Measurements from ENCODE around the gene NAT10. TPM values are rescaled to one million over a fixed set of nuclear protein-coding genes. Genes with fewer than 3 reads are reported as not detected.
A peak's percentile ranks its signal among the peaks of the same experiment; 100 is the strongest.

NAT10 gene
- total RNA-seq, 2 experiments from 2014 or later = 142 to 147 TPM

- ChIA-PET POLR2A (no interaction called here), CTCF (interaction anchor here (0.6 to 1.1 kb wide), 3 partner anchors 14 to 279 kb away, joined by 3 to 4 read pairs (median 3); no protein-coding TSS in a partner anchor)
- H3K9me3 Mint-ChIP-seq (ENCODE audit: low read depth) = no peaks in the 10 kb centered on the region
- ATAC-seq (no peak), DNase-seq (no peak)
- H3K36me3 Mint-ChIP-seq (ENCODE audit: low read depth) = peaks cover 74% of the 10 kb centered on the region
- no peak overlapping the region for H3K27ac Mint-ChIP-seq
- intact Hi-C loops (cut with DNase I, micrococcal nuclease) = no loop called here
- H3K27me3 Mint-ChIP-seq = no peaks in the 10 kb centered on the region
- peaks cover 27% of the 10 kb centered on the region for H3K4me1 Mint-ChIP-seq
- H3K4me3 Mint-ChIP-seq = no peak overlapping the region
Measured at GRCh38 chr11:34111722-34112270, 6.4 kb downstream of the NAT10 start.

- ATAC-seq = no peak
- intact Hi-C loops (cut with DNase I, micrococcal nuclease) = no loop called here
- POLR2A ChIA-PET = no interaction called here
- CTCF ChIA-PET = interaction anchor here (0.6 to 1.5 kb wide), 2 partner anchors 14 to 43 kb away, joined by 3 read pairs; no protein-coding TSS in a partner anchor
- no peak overlapping the region for H3K27ac Mint-ChIP-seq
- no peaks in the 10 kb centered on the region for H3K9me3 Mint-ChIP-seq (ENCODE audit: low read depth)
- H3K27me3 Mint-ChIP-seq = no peaks in the 10 kb centered on the region
- H3K36me3 Mint-ChIP-seq (ENCODE audit: low read depth) = peaks cover 72% of the 10 kb centered on the region
- H3K4me3 Mint-ChIP-seq = no peak overlapping the region
- DNase-seq = no peak
- H3K4me1 Mint-ChIP-seq = peaks cover 10% of the 10 kb centered on the region
Measured at GRCh38 chr11:34114014-34114413, 8.6 kb downstream of the NAT10 start.

GRCh38 chr11:34114471-34114870 is 9.0 kb downstream of the NAT10 start:
- Mint-ChIP-seq H3K4me3 (no peak overlapping the region), H3K9me3 (ENCODE audit: low read depth) (no peaks in the 10 kb centered on the region), H3K4me1 (peaks cover 5% of the 10 kb centered on the region), H3K27ac (peak overlapping the region; percentile 26), H3K27me3 (no peaks in the 10 kb centered on the region), H3K36me3 (ENCODE audit: low read depth) (peaks cover 72% of the 10 kb centered on the region)
- ATAC-seq (no peak), DNase-seq (no peak)
- intact Hi-C loops (cut with DNase I, micrococcal nuclease) = no loop called here
- CTCF ChIA-PET = interaction anchor here (0.6 to 1.5 kb wide), 2 partner anchors 14 to 119 kb away, joined by 3 to 6 read pairs; no protein-coding TSS in a partner anchor
- POLR2A ChIA-PET = no interaction called here

- H3K9me3 Mint-ChIP-seq (ENCODE audit: low read depth) = no peaks in the 10 kb centered on the region
- ChIA-PET CTCF (no interaction called here), POLR2A (no interaction called here)
- ATAC-seq (no peak), DNase-seq (no peak)
- peaks cover 73% of the 10 kb centered on the region for H3K36me3 Mint-ChIP-seq (ENCODE audit: low read depth)
- H3K4me3 Mint-ChIP-seq = no peak overlapping the region
- intact Hi-C loops (cut with DNase I, micrococcal nuclease) = no loop called here
- no peak overlapping the region for H3K27ac Mint-ChIP-seq
- no peaks in the 10 kb centered on the region for H3K27me3 Mint-ChIP-seq
- no peaks in the 10 kb centered on the region for H3K4me1 Mint-ChIP-seq
Measured at GRCh38 chr11:34120651-34121050, 15.2 kb downstream of the NAT10 start.

- POLR2A ChIA-PET = no interaction called here
- Mint-ChIP-seq H3K36me3 (ENCODE audit: low read depth) (peaks cover 67% of the 10 kb centered on the region), H3K4me1 (no peaks in the 10 kb centered on the region), H3K9me3 (ENCODE audit: low read depth) (no peaks in the 10 kb centered on the region), H3K27me3 (no peaks in the 10 kb centered on the region), H3K27ac (no peak overlapping the region), H3K4me3 (no peak overlapping the region)
- ATAC-seq = no peak
- DNase-seq = no peak
- intact Hi-C loops (cut with DNase I, micrococcal nuclease) = no loop called here
- CTCF ChIA-PET = no interaction called here
Measured at GRCh38 chr11:34124885-34125668, 19.6 kb downstream of the NAT10 start.

GRCh38 chr11:34126959-34127848 is 21.8 kb downstream of the NAT10 start:
- H3K9me3 Mint-ChIP-seq (ENCODE audit: low read depth) = no peaks in the 10 kb centered on the region
- H3K36me3 Mint-ChIP-seq (ENCODE audit: low read depth) = peaks cover 64% of the 10 kb centered on the region
- POLR2A ChIA-PET = no interaction called here

GRCh38 chr11:34128824-34129223 is 23.4 kb downstream of the NAT10 start:
- POLR2A ChIA-PET = no interaction called here
- H3K9me3 Mint-ChIP-seq (ENCODE audit: low read depth) = no peaks in the 10 kb centered on the region
- CTCF ChIA-PET = no interaction called here
- H3K4me3 Mint-ChIP-seq = no peak overlapping the region
- no peak for DNase-seq
- H3K27ac Mint-ChIP-seq = no peak overlapping the region
- peaks cover 66% of the 10 kb centered on the region for H3K36me3 Mint-ChIP-seq (ENCODE audit: low read depth)
- intact Hi-C loops (cut with DNase I, micrococcal nuclease) = no loop called here
- ATAC-seq = no peak
- no peaks in the 10 kb centered on the region for H3K27me3 Mint-ChIP-seq
- H3K4me1 Mint-ChIP-seq = no peaks in the 10 kb centered on the region

More at GRCh38 chr11:34126959-34127848, 21.8 kb downstream of the NAT10 start:
- Mint-ChIP-seq H3K4me1 (no peaks in the 10 kb centered on the region), H3K4me3 (no peak overlapping the region), H3K27ac (no peak overlapping the region), H3K27me3 (no peaks in the 10 kb centered on the region)
- no peak for ATAC-seq
- intact Hi-C loops (cut with DNase I, micrococcal nuclease) = no loop called here
- no peak for DNase-seq
- CTCF ChIA-PET = interaction anchor here (0.6 to 1.3 kb wide), 4 partner anchors 14 to 193 kb away, joined by 3 to 7 read pairs (median 4); no protein-coding TSS in a partner anchor

- ATAC-seq (no peak), DNase-seq (no peak)
- Mint-ChIP-seq H3K4me1 (peaks cover 17% of the 10 kb centered on the region), H3K36me3 (ENCODE audit: low read depth) (peaks cover 68% of the 10 kb centered on the region), H3K4me3 (no peak overlapping the region), H3K27ac (no peak overlapping the region), H3K27me3 (no peaks in the 10 kb centered on the region), H3K9me3 (ENCODE audit: low read depth) (no peaks in the 10 kb centered on the region)
- CTCF ChIA-PET = interaction anchor here (0.6 to 1.4 kb wide), 5 partner anchors 10 to 336 kb away, joined by 3 to 5 read pairs (median 4); no protein-coding TSS in a partner anchor
- intact Hi-C loops (cut with DNase I, micrococcal nuclease) = no loop called here
- POLR2A ChIA-PET = no interaction called here
Measured at GRCh38 chr11:34132261-34132965, 27.0 kb downstream of the NAT10 start.

GRCh38 chr11:34134765-34135164 is 29.3 kb downstream of the NAT10 start:
- no peak overlapping the region for H3K27ac Mint-ChIP-seq
- intact Hi-C loops (cut with DNase I, micrococcal nuclease) = no loop called here
- DNase-seq (no peak), ATAC-seq (peak; percentile 47)
- peaks cover 76% of the 10 kb centered on the region for H3K36me3 Mint-ChIP-seq (ENCODE audit: low read depth)
- peaks cover 17% of the 10 kb centered on the region for H3K4me1 Mint-ChIP-seq
- H3K4me3 Mint-ChIP-seq = no peak overlapping the region
- CTCF ChIA-PET = interaction anchor here (1.2 kb wide), 1 partner anchor 379 kb away, joined by 4 read pairs; the partner anchor contains the start of gene ELF5
- H3K9me3 Mint-ChIP-seq (ENCODE audit: low read depth) = no peaks in the 10 kb centered on the region
- POLR2A ChIA-PET = interaction anchor here (0.6 kb wide), 1 partner anchor 212 kb away, joined by 3 read pairs; no protein-coding TSS in a partner anchor
- H3K27me3 Mint-ChIP-seq = no peaks in the 10 kb centered on the region

- Mint-ChIP-seq H3K36me3 (ENCODE audit: low read depth) (peaks cover 77% of the 10 kb centered on the region), H3K9me3 (ENCODE audit: low read depth) (no peaks in the 10 kb centered on the region), H3K27me3 (no peaks in the 10 kb centered on the region), H3K4me1 (peaks cover 17% of the 10 kb centered on the region), H3K27ac (peak overlapping the region; percentile 67), H3K4me3 (no peak overlapping the region)
- peak; percentile 85 for ATAC-seq
- DNase-seq = no peak
- ChIA-PET CTCF (interaction anchor here (0.7 to 1.5 kb wide), 5 partner anchors 8 to 378 kb away, joined by 3 to 4 read pairs (median 3); partner anchors contain the start of gene ELF5), POLR2A (interaction anchor here (0.6 kb wide), 1 partner anchor 242 kb away, joined by 4 read pairs; no protein-coding TSS in a partner anchor)
- intact Hi-C loops (cut with DNase I, micrococcal nuclease) = no loop called here
Measured at GRCh38 chr11:34135439-34135838, 30.0 kb downstream of the NAT10 start.

GRCh38 chr11:34136420-34136819 is 31.0 kb downstream of the NAT10 start:
- H3K27me3 Mint-ChIP-seq = no peaks in the 10 kb centered on the region

More at GRCh38 chr11:34136420-34136819, 31.0 kb downstream of the NAT10 start:
- ChIA-PET CTCF (interaction anchor here (1.5 kb wide), 1 partner anchor 28 kb away, joined by 4 read pairs; no protein-coding TSS in a partner anchor), POLR2A (no interaction called here)
- peaks cover 17% of the 10 kb centered on the region for H3K4me1 Mint-ChIP-seq
- ATAC-seq = no peak
- no peak for DNase-seq
- H3K36me3 Mint-ChIP-seq (ENCODE audit: low read depth) = peaks cover 81% of the 10 kb centered on the region
- H3K9me3 Mint-ChIP-seq (ENCODE audit: low read depth) = no peaks in the 10 kb centered on the region
- H3K4me3 Mint-ChIP-seq = no peak overlapping the region
- intact Hi-C loops (cut with DNase I, micrococcal nuclease) = no loop called here
- no peak overlapping the region for H3K27ac Mint-ChIP-seq
